GM21529 (cell line): ENCODE measurements around the gene GAS2.

Source experiments
- ATAC-seq: cut with Tn5 transposase; IDR thresholded peaks from one replicate; pipeline ENCODE4 v1.9.1; 2021; ENCODE audit not compliant: unreplicated experiment

GAS2 gene

GRCh38 chr11:22859756-22860155 lies 193.3 kb downstream of the GAS2 start:
- no peak for ATAC-seq

GRCh38 chr11:22860241-22860640 lies 193.8 kb downstream of the GAS2 start, which contains the start of gene CCDC179:
TSS of gene CCDC179 (minus strand) at chr11:22860474. CDS start at chr11:22860421, 53 bp downstream.
- no peak for ATAC-seq
